Erythroblast (primary cell): Measurements from ENCODE around the gene UGT1A7.
"Not testable (repeated sequence)": the region's sequence is repeated elsewhere in the genome, so short reads cannot be mapped to it uniquely, and the experiment has no call there.

Source experiments
- GATA1 ChIP-seq: IDR thresholded peaks from 2 replicates; pipeline ENCODE4 v1.6.1; 2011; ENCODE audit warnings: low read depth, mild to moderate bottlenecking, control low read depth, low read length, moderate library complexity
- POLR2A ChIP-seq: IDR thresholded peaks from 2 replicates; pipeline ENCODE4 v1.6.1; 2011; ENCODE audit warnings: mild to moderate bottlenecking, low read length

- not testable (repeated sequence) for TF ChIP-seq POLR2A, GATA1
Measured at GRCh38 chr2:233751212-233752009, 69.7 kb downstream of the UGT1A7 start.
